Amniotic epithelial cell (primary cell): ENCODE measurements around the gene KLHL36.
"Not testable (repeated sequence)": the region's sequence is repeated elsewhere in the genome, so short reads cannot be mapped to it uniquely, and the experiment has no call there.

Source experiments
- DNase-seq: peaks from one replicate; pipeline ENCODE4 v3.0.0-alpha.2; 2010; ENCODE audit warnings: low read depth

Gene KLHL36

GRCh38 chr16:84616515-84616914, 31.8 kb upstream of the KLHL36 start:
- DNase-seq, result no peak

DNA sequence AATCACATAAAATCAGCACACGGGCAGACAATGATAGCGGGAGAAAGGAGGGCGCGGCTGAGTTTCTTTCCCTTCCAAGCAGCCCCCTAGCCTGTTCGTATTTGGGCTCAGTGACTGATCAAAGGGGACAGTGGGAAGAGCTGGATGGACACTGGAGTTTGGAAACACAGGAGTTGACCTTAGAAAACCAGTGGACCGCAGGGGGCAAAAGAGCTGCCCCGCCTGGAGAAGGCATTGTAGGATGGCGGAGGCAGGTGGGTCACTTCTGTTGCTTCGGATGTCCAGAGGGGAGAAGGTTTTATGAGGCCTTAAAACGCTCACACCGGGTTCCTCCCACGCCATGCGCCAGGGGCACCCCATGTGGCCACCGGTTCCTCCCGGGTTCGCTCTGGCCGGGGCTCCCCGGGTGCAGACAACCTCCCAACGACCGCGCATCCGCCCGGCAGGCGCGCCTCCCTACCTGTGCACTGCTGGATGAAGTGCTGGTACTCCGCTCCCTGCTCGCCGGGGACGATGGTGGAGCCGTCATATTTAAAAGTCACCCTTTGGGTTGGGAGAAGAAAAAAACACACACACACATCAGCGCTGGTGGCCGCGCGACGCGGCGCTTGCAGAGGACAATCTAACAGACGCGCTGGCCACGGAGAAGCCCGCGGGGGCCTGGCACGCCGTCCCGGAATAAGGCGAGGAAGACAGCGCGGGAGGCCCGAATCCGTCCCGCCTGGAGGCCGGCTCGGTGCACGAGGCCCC, 31.1 kb upstream of the KLHL36 start:
- DNase-seq, result no peak

- DNase-seq, result peak; percentile 98
Observed at GRCh38 chr16:84617791-84618580, 30.3 kb upstream of the KLHL36 start, which contains the start of gene COTL1. Gene COTL1, minus strand, starts transcription at chr16:84618078. Its CDS starts 164 bp downstream, at chr16:84617914.

DNA sequence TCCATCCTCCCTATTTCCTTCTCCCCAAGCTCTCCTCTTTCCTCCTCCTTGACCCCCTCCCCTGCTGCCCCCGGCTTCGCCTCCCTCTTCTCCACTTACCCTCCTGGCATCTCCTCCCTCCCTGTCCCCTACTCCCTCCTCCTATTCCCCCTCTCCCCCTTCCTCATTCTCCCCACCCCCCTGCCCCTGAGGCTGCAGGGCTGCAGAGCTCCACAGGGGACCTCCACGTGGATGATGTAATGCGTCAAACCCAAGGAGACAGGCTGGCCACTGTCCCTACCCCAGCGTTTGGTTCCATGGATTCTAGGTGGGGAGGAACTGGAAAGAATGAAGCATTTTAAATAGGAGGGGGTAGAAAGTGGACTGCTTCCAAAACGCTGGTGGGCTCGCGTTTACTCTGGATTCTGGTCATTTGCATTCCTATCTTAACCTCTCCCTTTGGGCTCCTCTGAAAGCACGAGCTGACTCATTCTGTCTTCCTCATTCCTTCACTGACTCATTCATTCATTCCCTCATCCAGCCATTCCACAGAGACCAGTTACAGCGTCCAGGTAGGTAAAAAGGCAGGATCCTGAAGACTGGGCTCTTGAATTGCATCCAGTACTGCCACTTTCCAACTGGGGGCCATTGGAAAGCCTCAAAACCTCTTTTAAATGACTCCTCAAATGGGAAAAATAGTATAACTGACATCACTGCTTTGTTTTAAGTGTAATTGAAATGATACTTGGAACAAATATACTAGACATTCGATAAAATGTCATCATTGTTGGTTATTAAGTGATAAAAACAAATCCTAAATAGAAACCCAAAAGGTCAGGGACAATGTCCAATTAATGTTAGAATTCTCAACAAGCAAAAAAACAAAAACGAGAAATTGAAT, 29.5 kb upstream of the KLHL36 start:
- peak; percentile 93 for DNase-seq

DNA sequence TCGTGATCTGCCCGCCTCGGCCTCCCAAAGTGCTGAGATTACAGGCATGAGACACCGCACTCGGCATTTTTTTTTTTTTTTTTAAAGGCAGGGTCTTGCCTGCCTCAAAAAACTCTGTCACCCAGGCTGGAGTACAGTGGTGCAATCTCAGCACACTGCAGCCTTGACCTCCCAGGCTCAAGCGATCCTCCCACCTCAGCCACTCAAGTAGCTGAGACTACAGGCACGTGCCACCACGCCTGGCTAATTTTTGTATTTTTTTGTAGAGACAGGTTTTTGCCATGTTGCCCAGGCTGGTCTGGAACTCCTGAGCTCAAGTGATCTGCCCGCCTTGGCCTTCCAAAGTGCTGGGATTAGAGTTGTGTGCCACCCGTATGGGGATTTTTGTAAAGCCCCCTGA, 27.4 kb upstream of the KLHL36 start:
- not testable (repeated sequence) for DNase-seq

- DNase-seq, result no peak
Observed at GRCh38 chr16:84625556-84625955, 22.8 kb upstream of the KLHL36 start.

DNA sequence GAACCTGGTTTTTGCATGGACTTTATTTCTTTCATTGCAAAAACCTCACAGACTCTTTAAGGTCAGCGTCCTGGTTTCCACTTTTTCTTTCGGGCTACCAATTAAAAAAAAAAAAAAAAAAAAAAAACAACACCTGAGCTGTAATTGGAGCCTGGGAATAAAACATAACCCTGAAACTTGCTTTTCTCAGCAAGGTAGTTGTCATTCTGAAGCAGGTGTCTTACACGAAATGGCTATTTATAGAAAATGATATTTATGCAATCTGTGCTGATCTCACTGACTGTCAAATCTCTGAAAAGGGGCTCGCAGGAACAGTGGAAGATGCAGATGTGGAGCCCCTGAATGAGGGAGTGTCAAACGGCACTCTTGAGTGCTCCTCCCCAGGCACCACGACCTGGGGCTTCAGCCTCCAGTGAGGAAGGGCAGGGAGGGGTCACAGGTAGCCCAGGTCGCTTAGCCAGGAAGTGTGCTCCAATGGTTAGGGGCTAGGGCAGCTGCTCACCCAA, 20.0 kb upstream of the KLHL36 start:
- no peak for DNase-seq

DNA sequence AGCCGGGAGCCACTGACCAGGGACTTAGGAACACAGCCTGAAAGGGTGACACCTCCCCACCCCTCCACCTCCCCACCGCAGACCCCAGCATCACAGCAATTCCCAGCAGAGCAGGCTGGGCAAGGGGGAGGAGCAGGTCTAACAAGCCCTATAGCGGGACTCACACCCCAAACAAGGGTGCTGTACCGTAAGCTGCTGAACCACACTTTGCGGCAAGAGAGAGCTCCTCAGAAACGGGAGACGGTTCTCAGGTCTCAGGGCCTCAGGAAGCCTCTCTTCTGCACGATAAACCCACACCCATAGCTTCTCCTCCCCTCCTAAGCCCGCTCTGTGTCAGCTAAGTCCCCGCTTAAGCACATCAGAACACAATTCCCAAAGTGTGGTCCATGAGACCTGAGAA, 18.7 kb upstream of the KLHL36 start:
- DNase-seq, result no peak

DNA sequence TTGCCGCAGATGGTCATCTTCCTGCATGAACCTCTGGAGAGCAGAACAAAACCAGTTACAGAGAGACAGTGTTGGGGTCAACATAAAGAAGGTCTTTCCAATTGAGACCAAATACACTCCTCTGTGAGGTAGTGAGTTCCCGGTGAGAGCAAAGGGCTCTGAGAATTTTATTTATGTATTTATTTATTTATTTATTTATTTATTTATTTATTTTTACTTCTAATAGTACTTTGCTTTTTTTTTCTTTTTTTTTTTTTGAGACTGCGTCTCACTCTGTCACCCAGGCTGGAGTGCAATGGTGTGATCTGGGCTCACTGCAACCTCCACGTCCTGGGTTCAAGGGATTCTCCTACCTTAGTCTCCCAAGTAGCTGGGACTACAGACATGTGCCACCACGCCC, 18.3 kb upstream of the KLHL36 start:
- no peak for DNase-seq

DNA sequence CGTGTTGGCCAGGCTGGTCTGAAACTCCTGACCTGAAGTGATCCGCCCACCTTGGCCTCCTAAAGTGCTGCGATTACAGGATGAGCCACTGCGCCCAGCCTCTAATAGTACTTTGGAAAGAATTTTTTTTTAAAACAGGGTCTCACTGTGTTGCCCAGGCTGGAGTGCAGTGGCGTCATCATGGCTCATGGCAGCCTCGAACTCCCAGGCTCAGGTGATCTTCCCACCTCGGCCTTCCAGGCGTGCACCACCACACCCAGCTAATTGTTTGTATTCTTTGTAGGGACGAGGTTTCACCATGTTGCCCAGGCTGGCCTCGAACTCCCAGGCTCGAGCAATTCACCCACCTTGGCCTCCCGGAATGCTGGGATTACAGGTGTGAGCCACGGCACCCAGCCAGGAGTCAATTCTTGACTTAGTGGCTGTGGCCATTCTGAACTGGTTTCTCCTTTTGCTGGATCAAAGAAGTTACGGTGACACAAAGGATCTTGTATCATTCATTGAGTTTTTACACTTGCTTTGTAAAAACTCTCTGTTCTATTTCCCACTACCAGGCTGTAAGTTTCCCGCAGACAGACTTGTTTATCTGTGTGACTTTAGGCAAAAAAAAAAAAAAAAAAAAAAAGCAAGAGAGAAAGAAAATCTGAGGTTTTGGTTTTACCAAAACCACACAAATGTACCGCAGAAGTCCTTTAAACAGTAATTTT, 17.7 kb upstream of the KLHL36 start:
- no peak for DNase-seq

- DNase-seq, result no peak
Observed at GRCh38 chr16:84631153-84631466, 17.2 kb upstream of the KLHL36 start.

DNA sequence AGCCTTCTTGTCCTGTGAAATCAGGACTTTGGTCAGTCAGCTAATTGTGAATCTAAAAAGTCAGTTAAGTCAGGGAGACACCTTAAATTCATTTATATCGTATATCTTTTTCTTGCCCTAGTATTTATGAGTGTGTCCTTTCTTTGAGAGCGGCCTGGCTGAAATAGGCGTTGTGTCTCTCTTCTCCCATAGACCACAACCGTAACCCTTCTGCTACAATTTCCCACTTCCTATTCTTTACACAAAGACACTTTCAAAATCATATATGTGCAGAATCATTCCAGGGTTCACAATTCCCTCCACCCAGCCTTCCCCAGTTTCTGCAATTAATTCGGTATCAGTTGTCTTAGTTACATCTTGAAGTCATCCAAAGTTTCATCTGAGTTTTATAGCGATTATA, 16.4 kb upstream of the KLHL36 start:
- DNase-seq, result no peak

- DNase-seq, result not testable (repeated sequence)
Observed at GRCh38 chr16:84632862-84633261, 15.4 kb upstream of the KLHL36 start.

DNA sequence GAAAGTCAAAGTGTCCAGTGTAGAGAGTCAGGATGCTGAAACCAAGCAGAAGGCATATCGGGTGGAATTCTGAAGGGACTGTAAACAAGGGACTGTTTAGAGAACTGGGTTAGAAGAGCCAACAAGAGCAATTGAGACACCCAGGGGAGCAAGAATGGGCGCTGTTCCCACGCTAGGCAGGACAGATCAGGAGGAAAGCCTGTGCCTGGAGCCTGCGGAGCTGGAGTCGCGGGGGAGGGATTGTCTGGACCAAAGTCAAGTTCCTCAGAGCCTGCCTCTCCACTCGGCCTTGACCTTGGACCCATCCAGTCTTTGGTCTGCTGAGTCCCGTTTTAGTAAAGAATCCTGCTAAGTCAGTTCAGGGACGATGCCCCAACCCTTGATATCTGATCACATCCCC, 14.7 kb upstream of the KLHL36 start:
- DNase-seq, result peak; percentile 84

DNA sequence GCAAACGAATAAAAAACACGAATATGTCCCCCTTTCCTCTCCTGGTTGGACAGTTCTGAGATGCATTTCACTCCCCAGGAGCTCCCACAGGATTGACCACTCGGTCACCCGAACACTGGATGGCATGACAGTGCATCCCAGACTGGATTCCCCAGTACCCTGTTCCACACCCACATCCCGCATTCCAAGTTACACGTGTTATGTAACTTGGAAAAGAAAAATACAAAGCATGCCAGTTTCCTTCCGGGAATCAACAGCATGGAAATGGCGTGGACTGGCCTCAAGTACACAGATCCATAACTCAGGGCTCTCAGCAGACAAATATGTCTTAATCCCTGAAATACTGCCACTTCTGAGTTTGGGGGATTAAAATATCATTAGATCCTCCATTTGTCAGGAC, 12.6 kb upstream of the KLHL36 start:
- DNase-seq, result no peak

GRCh38 chr16:84637709-84638108, 10.6 kb upstream of the KLHL36 start:
- no peak for DNase-seq

DNA sequence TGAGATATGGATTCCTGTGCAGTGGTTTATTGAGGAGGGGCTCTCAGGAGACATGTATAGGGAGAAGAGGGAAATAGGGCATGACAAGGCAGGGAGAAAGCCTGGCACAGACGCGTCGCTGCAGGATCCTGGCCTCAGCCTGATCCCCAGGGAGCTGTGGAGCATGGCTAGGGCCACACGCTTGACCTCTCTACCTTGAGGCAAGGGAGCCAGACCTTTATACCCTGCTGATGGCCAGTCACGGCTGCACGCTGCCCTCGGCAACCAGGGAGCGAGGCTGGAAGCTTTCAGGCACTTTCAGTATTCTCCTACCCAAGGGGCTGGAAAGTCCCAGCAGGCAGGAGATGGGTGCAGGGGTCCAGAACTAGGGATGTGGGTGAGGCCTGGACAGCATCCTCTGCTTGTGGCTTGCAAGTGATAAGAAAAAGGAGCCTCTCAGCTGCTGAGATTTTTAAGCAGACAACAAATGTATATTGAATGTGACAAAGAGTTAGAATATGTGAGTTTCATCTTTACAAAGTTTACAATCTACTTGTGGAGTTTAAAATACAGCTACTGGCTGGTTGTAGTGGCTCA, 10.0 kb upstream of the KLHL36 start:
- no peak for DNase-seq

GRCh38 chr16:84640145-84640544, 8.2 kb upstream of the KLHL36 start:
- no peak for DNase-seq

DNA sequence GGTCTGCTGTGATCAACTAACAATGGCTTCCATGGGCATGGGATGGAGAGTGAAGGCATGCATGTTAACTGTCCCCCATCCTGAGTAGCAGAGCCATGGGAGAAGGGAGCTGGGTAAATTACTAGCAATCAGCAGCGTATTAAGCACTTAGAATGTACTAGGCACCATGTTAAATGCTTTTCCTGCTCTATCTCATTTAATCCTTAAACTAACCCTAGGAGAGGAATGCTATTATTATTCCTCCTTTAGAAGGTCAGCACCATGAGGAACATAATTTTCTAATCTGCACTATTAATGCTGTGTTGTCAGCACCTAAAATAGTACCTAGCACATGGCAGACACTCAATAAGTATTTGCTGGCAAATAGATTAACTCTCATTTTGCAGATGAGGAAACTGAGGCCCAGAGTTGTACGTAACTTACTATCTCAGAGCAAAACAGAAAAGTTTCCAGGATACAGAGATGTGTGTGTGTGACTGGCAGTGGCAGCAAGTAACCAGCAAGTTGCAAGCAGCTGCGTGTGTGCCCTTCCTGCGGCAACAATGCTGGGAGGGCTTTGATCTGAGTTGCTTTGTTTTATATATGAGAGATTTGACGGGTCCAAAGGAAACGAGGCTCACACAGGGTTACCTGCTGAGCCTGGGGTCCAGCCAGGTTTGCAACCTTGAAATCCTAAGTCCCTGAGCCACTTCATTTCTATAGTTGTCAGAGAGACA, 6.5 kb upstream of the KLHL36 start:
- DNase-seq, result no peak

- DNase-seq, result peak; percentile 96
Observed at GRCh38 chr16:84643180-84643583, 5.1 kb upstream of the KLHL36 start.

DNA sequence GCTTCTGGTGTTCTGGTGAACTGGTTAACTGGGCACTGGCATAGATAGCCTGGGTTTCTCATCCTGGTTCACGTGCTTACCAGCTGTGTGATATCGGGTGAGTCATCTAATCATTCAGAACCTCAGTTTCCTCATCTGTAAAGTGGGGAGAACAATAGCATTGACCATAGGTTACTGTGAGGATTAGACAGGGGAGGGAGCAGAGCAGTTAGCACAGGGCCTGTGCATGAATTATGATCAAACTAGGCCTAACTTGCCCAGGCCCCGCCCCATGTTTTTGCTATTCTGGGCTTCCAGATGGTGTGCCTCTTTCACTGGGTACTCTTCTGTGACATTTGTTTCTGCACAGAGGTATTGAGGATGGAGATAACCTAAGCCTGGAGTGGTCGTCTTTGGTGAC, 4.6 kb upstream of the KLHL36 start:
- no peak for DNase-seq
